H1 (cell line): ENCODE results near the gene GREB1. TPM values are rescaled to one million over a fixed set of nuclear protein-coding genes. Genes with fewer than 3 reads are reported as not detected.

ENCODE experiments used
- BACH1 ChIP-seq: IDR thresholded peaks from 2 replicates; pipeline ENCODE4 v1.6.1; 2012; ENCODE audit warnings: low read length, improper control_type of control experiment
- CHD2 ChIP-seq: IDR thresholded peaks from 2 replicates; pipeline ENCODE4 v1.6.1; 2012; ENCODE audit warnings: low read length, improper control_type of control experiment
- EZH2 ChIP-seq: fragments of 200-600 bp; sonication (generic); IDR thresholded peaks from 2 replicates; pipeline ENCODE4 v1.7.1; 2012; ENCODE audit warnings: low read depth, mild to moderate bottlenecking, moderate library complexity, low read length, inconsistent platforms; ENCODE audit not compliant: severe bottlenecking
- RAD21 ChIP-seq, 2 experiments: IDR thresholded peaks in 1 of 2; conservative IDR thresholded peaks in 1 of 2; 2 replicates each; pipeline ENCODE4 v1.6.1; 2011; ENCODE audit warnings: low read depth in 2 of 2, low read length in 2 of 2, improper control_type of control experiment in 1 of 2, inconsistent platforms in 1 of 2, mild to moderate bottlenecking in 1 of 2, moderate library complexity in 1 of 2
- polyA plus RNA-seq, 7 experiments: library from polyadenylated mRNA; depleted of rRNA in 3 of 7; stranded (reverse) in 5 of 7; unstranded in 2 of 7; fragments of >200 nt in 5 of 7; fragments of 200-250 nt in 2 of 7; gene quantifications; 1 replicate in 5 of 7; 2 replicates in 1 of 7; 4 replicates in 1 of 7; pipeline versions ENCODE4 v1.2.1 to v1.2.3, GENCODE V29; 2011 to 2013; ENCODE audit warnings: missing spikeins in 2 of 7, mixed read lengths in 2 of 7
- total RNA-seq: library from RNA; stranded (reverse); fragmentation: NEBNext Ultra II Directional; extraction: Animal tissue kit (Norgen Biotek cat#: 25700); gene quantifications from 2 replicates; pipeline ENCODE4 v1.2.1, GENCODE V29; 2021

GREB1 gene
- total and polyA plus RNA-seq, 2 of the 8 experiments (the other 6 are each of a cell fraction or from before 2014, with no cell fraction given): 7.9 to 43.4 TPM

DNA sequence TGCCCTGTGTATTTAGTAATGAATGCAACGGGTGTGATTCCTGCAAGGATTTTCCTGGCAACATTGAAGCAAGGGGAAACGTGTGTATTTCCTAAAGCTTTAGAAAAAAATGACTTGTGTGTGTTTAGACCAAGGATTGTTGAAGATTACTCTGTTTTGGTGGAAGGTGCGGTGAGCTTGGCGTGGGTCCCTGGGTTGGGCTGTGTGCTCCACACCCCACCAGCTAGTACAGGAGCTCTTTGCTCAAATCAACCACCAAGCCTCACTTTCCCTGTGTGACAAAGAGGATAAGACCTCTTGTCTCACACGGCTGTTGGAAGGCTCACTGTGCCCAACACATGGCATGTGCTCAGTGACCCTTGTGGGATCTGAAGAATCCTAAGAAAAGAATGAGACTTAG, 21.4 kb upstream of the GREB1 start (continued):
- TF ChIP-seq EZH2 (no peak), CHD2 (no peak), RAD21 (IDR thresholded peaks at IDR 0.05 in 1 of 2, conservative IDR thresholded peaks at IDR 0.05 in 1 of 2; ENCODE audit: low read depth in 2 of 2, low read length in 2 of 2) (no peak), BACH1 (no peak)
